ENCODE data around the gene FBXO42.

DNA sequence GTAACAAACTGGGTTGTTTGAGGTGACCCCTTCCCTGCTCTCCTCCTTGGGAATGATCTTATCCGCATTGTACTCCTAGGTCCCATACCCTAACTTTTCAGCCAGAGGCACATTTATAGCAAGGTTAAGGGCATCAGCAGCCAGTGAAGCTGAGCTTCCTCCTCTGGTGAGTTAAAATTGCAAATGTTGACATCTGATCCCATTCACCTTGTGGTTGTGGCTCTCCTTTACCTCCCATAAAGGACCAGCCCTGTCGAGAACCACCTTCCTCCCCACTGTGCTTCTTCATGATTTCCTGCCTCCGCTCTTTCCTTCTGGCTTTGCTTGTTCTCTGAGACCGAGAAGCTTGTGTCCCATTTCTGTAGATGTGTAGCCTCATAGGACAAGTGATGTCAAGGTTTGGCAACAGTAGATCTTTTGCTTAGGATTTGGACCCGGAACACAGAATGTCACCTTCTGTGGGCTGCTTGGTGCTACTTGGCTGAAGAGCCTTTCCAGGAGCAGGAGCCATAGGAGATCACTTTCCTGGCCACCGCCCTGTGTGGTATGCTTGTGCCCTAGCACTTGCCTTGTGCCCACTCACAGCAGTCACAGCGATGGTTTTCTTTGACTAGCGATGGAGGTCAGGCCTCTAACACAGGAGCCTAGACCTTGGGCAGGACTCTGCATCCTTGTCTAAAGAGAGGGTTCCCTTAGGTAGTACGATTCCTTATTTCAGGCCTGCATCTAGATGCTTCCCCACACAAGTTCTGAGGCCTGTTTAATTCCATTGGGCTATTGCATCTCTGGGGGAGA lies 33.6 kb upstream of the FBXO42 start:
- TF ChIP-seq, protein P1, sequence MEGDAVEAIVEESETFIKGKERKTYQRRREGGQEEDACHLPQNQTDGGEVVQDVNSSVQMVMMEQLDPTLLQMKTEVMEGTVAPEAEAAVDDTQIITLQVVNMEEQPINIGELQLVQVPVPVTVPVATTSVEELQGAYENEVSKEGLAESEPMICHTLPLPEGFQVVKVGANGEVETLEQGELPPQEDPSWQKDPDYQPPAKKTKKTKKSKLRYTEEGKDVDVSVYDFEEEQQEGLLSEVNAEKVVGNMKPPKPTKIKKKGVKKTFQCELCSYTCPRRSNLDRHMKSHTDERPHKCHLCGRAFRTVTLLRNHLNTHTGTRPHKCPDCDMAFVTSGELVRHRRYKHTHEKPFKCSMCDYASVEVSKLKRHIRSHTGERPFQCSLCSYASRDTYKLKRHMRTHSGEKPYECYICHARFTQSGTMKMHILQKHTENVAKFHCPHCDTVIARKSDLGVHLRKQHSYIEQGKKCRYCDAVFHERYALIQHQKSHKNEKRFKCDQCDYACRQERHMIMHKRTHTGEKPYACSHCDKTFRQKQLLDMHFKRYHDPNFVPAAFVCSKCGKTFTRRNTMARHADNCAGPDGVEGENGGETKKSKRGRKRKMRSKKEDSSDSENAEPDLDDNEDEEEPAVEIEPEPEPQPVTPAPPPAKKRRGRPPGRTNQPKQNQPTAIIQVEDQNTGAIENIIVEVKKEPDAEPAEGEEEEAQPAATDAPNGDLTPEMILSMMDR (IDR thresholded peaks at IDR 0.05), result no peak
- no peak for TF ChIP-seq POLR2A (IDR thresholded peaks at IDR 0.05)

All from upper lobe of left lung (tissue), 4 donors.